K562 (cell line): ENCODE results near the gene GOPC. TPM values are rescaled to one million over a fixed set of nuclear protein-coding genes. Genes with fewer than 3 reads are reported as not detected.
A peak's percentile ranks its signal among the peaks of the same experiment; 100 is the strongest.

Experiments
- ATAC-seq: fragments of 200-7000 bp; cut with Tn5 transposase; 3 replicates; pipeline ENCODE4 v1.9.1; 2020; ENCODE audit warnings: moderate library complexity
- BruUV-seq: library from RNA; stranded (reverse); fragments of 400-500 nt; replicated peaks from 2 replicates; lab custom pipeline; 2021; lab: Mats Ljungman, UMichigan
- CTCF ChIA-PET: fragments of 300-600 bp; formaldehyde crosslinking; extraction: SDS; loops from one replicate; lab custom pipeline; 2021; ENCODE audit warnings: low intra/inter-chr PET ratio; lab: Yijun Ruan, JAX
- POLR2A ChIA-PET: fragments of 300-600, 350-650 bp; sonication (Branson Sonifier 250); formaldehyde crosslinking; extraction: SDS; loops from one replicate; lab custom pipeline; 2021; ENCODE audit warnings: antibody characterized with exemption, inconsistent platforms; lab: Yijun Ruan, JAX
- DNase-seq, 4 experiments: peaks; one replicate each; pipeline versions ENCODE4 v3.0.0 to v3.0.0-alpha.2; 2011 to 2018; ENCODE audit warnings: low spot score in 3 of 4, mixed read lengths in 3 of 4; ENCODE audit errors: extremely low read depth in 1 of 4
- FAIRE-seq: peaks from 2 replicates; lab custom pipeline; 2011; peaks lifted over from hg19 to GRCh38; lab: Jason Lieb, UNC
- H2AFZ ChIP-seq: 2 replicates; pipeline ENCODE4 v1.6.0; 2011; ENCODE audit warnings: low read depth, low read length, control low read depth, inconsistent platforms
- H3K27ac ChIP-seq: fragments of 200-600 bp; 3 replicates; pipeline ENCODE4 v1.8.0; 2011; ENCODE audit warnings: low read depth, mild to moderate bottlenecking, control low read depth, inconsistent platforms, low read length, moderate library complexity, mixed read lengths; ENCODE audit errors: extremely low read depth
- H3K27me3 ChIP-seq, 2 experiments: fragments of 300-600 bp in 1 of 2; 2 replicates in 1 of 2; 3 replicates in 1 of 2; pipeline versions ENCODE4 v1.6.0 to v1.8.0; 2011; ENCODE audit warnings: inconsistent platforms in 2 of 2, low read length in 2 of 2, mild to moderate bottlenecking in 1 of 2, mixed read lengths in 1 of 2, moderate library complexity in 1 of 2; ENCODE audit not compliant: control insufficient read depth in 2 of 2, insufficient read depth in 2 of 2
- H3K36me3 ChIP-seq: fragments of 300-600 bp; 3 replicates; pipeline ENCODE4 v1.8.0; 2011; ENCODE audit warnings: mild to moderate bottlenecking, low read length, inconsistent platforms; ENCODE audit not compliant: control insufficient read depth, insufficient read depth
- H3K4me1 ChIP-seq, 2 experiments: fragments of 200-600 bp in 1 of 2; replicated peaks in 1 of 2; 2 replicates in 1 of 2; 3 replicates in 1 of 2; pipeline versions ENCODE4 v1.5.1 to v1.8.0; 2011; ENCODE audit warnings: inconsistent platforms in 2 of 2, low read length in 2 of 2, mild to moderate bottlenecking in 1 of 2, mixed read lengths in 1 of 2, moderate library complexity in 1 of 2; ENCODE audit not compliant: control insufficient read depth in 2 of 2, insufficient read depth in 2 of 2
- H3K4me2 ChIP-seq: 2 replicates; pipeline ENCODE4 v1.6.1; 2011; ENCODE audit warnings: low read length, control low read depth, inconsistent platforms, mixed read lengths; ENCODE audit not compliant: insufficient read depth
- H3K4me3 ChIP-seq: fragments of 200-600 bp; sonication (generic), shearing (Covaris generic); 2 replicates; pipeline ENCODE4 v1.5.1; 2016; ENCODE audit warnings: control low read depth, inconsistent platforms
- H3K79me2 ChIP-seq: fragments of 200-600 bp; 3 replicates; pipeline ENCODE4 v1.8.0; 2011; ENCODE audit warnings: low read length, inconsistent platforms; ENCODE audit not compliant: control insufficient read depth, insufficient read depth
- H3K9ac ChIP-seq, 2 experiments: 2 replicates each; pipeline versions ENCODE4 v1.6.0 to v1.6.1; 2011; ENCODE audit warnings: low read depth in 2 of 2, low read length in 2 of 2, control low read depth in 1 of 2, inconsistent platforms in 1 of 2, mild to moderate bottlenecking in 1 of 2, mixed read lengths in 1 of 2; ENCODE audit not compliant: insufficient read depth in 1 of 2
- H3K9me1 ChIP-seq: one replicate; pipeline ENCODE4 v1.6.0; 2011; ENCODE audit warnings: inconsistent platforms, mild to moderate bottlenecking, low read length, moderate library complexity; ENCODE audit not compliant: control insufficient read depth, insufficient read depth
- H3K9me3 ChIP-seq: replicated peaks from 2 replicates; pipeline ENCODE4 v1.5.1; 2011; ENCODE audit warnings: low read depth, low read length, inconsistent platforms; ENCODE audit not compliant: control insufficient read depth, insufficient read depth
- H4K20me1 ChIP-seq: replicated peaks from 2 replicates; pipeline ENCODE4 v1.6.1; 2011; ENCODE audit warnings: low read length, inconsistent platforms, mixed read lengths; ENCODE audit not compliant: control insufficient read depth, insufficient read depth
- CREB1 ChIP-seq, 2 experiments: sonication (generic) in 1 of 2; formaldehyde crosslinking in 1 of 2; IDR thresholded peaks; 2 replicates each; pipeline versions ENCODE4 v1.6.1 to v1.8.0; 2012 to 2022; ENCODE audit warnings: inconsistent platforms in 1 of 2, mild to moderate bottlenecking in 1 of 2, missing genetic modification reagents in 1 of 2, moderate library complexity in 1 of 2
- ETV5 ChIP-seq: sonication (generic); formaldehyde crosslinking; IDR thresholded peaks from 2 replicates; pipeline ENCODE4 v1.4.0; 2020; ENCODE audit warnings: low read depth, mild to moderate bottlenecking, missing genetic modification reagents
- FUS ChIP-seq: fragments of 200-400 bp; formaldehyde crosslinking; optimal IDR thresholded peaks from 2 replicates; pipeline ENCODE3; 2017; ENCODE audit warnings: low read depth, low read length
- GABPB1 ChIP-seq: sonication (generic); formaldehyde crosslinking; IDR thresholded peaks from 2 replicates; pipeline ENCODE4 v1.8.0; 2022; ENCODE audit warnings: mild to moderate bottlenecking, missing genetic modification reagents
- HCFC1 ChIP-seq: IDR thresholded peaks from 2 replicates; pipeline ENCODE4 v1.6.1; 2012; ENCODE audit warnings: low read depth, low read length, improper control_type of control experiment
- HDAC8 ChIP-seq: fragments of 450-650 bp; IDR thresholded peaks from 2 replicates; pipeline ENCODE4 v1.6.1; 2016; ENCODE audit warnings: mild to moderate bottlenecking, missing genetic modification characterization, moderate library complexity, missing compliant biosample characterization
- HNRNPK ChIP-seq: fragments of 200-400 bp; formaldehyde crosslinking; IDR thresholded peaks from one replicate; pipeline ENCODE4 v1.6.1; 2018; ENCODE audit warnings: mild to moderate bottlenecking, low read depth, low read length; ENCODE audit not compliant: poor library complexity, severe bottlenecking
- PKNOX1 ChIP-seq: fragments of 450-650 bp; IDR thresholded peaks from 2 replicates; pipeline ENCODE4 v1.6.1; 2016
- RHOXF2B ChIP-seq: fragments of 250-450 bp; sonication (Bioruptor Pico); conservative IDR thresholded peaks from 2 replicates; pipeline ENCODE4 v1.5.1; 2021
- SIN3B ChIP-seq: fragments of 450-650 bp; IDR thresholded peaks from 2 replicates; pipeline ENCODE4 v1.6.1; 2017; ENCODE audit warnings: low read depth, mild to moderate bottlenecking, moderate library complexity
- TAF9B ChIP-seq: fragments of 450-650 bp; IDR thresholded peaks from 2 replicates; pipeline ENCODE4 v1.6.1; 2018; ENCODE audit warnings: mild to moderate bottlenecking; ENCODE audit not compliant: partially characterized antibody
- TCF7 ChIP-seq: sonication (generic); IDR thresholded peaks from 2 replicates; pipeline ENCODE4 v1.6.1; 2016; ENCODE audit warnings: antibody characterized with exemption, borderline replicate concordance
- ZNF449 ChIP-seq: fragments of 250-450 bp; sonication (Bioruptor Pico); IDR thresholded peaks from 2 replicates; pipeline ENCODE4 v1.8.0; 2022; ENCODE audit warnings: moderate library complexity, mild to moderate bottlenecking, inconsistent platforms
- whole genome bisulfite sequencing: fragments of 100-300 bp; shearing (Covaris generic); methylation state at CpG from one replicate; pipeline ENCODE4 v1.1.6; 2016; ENCODE audit warnings: low coverage, mixed read lengths; ENCODE audit not compliant: insufficient coverage; ENCODE audit errors: missing lambda C conversion rate; 5-methylcytosine and 5-hydroxymethylcytosine counted together
- in situ Hi-C: fragments of 300-500 bp; cut with MboI; formaldehyde crosslinking; loops from 4 replicates; pipeline ENCODE4 v1.15.0; 2018; ENCODE audit warnings: inconsistent platforms, mixed read lengths
- intact Hi-C: fragments of 100-400 bp; cut with micrococcal nuclease; formaldehyde crosslinking; loops from 2 replicates; pipeline ENCODE4 v1.14.2; 2022
- polyA plus RNA-seq, 8 experiments: library from polyadenylated mRNA; depleted of rRNA in 4 of 8; stranded (reverse) in 5 of 8; unstranded in 3 of 8; fragments of >200 nt; fragmentation: Nextera tagmentation in 2 of 8; fragmentation: Illumina TruSeq in 1 of 8; extraction: Ambion mirVana in 2 of 8; extraction: Trizol in 1 of 8; gene quantifications; 2 replicates each; pipeline versions ENCODE4 v1.2.1 to v1.2.3, GENCODE V29; 2011 to 2014; ENCODE audit warnings: inconsistent platforms in 1 of 8, missing spikeins in 1 of 8
- total RNA-seq, 7 experiments: library from RNA; depleted of rRNA in 6 of 7; stranded (reverse); fragments of >200 nt in 6 of 7; fragmentation: Illumina TruSeq in 2 of 7; extraction: Trizol in 2 of 7; gene quantifications; 2 replicates each; pipeline versions ENCODE4 v1.2.1 to v1.2.3, GENCODE V29; 2011 to 2021; ENCODE audit warnings: low replicate concordance in 1 of 7
- TF ChIP-seq, protein P1 (sequence below): fragments of 450-650 bp; formaldehyde crosslinking; IDR thresholded peaks from 2 replicates; pipeline ENCODE4 v1.4.0; 2022; ENCODE audit warnings: missing genetic modification characterization

Gene GOPC
- total and polyA plus RNA-seq, 9 of the 15 experiments (the other 6 are each of a cell fraction or from before 2014, with no cell fraction given), result 10.0 to 32.2 (median 25.6) TPM

- no peak for TF ChIP-seq RHOXF2B (CRISPR knock-in tag)
- no peak for TF ChIP-seq HCFC1
- TF ChIP-seq TAF9B, result no peak
- TF ChIP-seq CREB1 (IDR thresholded peaks at IDR 0.05), result no peak
- TF ChIP-seq CREB1 (CRISPR knock-in tag; IDR thresholded peaks at IDR 0.05), result no peak
- no peak for TF ChIP-seq SIN3B
- no peak for TF ChIP-seq FUS
- no peak for TF ChIP-seq HNRNPK
- no peak for TF ChIP-seq PKNOX1
- no peak for TF ChIP-seq HDAC8
- TF ChIP-seq ETV5 (CRISPR knock-in tag), result no peak
- no peak for TF ChIP-seq TCF7
- no peak for TF ChIP-seq GABPB1 (CRISPR knock-in tag)
- no peak for TF ChIP-seq ZNF449 (CRISPR knock-in tag)
- TF ChIP-seq, protein P1, sequence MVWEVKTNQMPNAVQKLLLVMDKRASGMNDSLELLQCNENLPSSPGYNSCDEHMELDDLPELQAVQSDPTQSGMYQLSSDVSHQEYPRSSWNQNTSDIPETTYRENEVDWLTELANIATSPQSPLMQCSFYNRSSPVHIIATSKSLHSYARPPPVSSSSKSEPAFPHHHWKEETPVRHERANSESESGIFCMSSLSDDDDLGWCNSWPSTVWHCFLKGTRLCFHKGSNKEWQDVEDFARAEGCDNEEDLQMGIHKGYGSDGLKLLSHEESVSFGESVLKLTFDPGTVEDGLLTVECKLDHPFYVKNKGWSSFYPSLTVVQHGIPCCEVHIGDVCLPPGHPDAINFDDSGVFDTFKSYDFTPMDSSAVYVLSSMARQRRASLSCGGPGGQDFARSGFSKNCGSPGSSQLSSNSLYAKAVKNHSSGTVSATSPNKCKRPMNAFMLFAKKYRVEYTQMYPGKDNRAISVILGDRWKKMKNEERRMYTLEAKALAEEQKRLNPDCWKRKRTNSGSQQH (CRISPR knock-in tag), result no peak
- POLR2A ChIA-PET, result interaction anchor here (1.0 kb wide), 1 partner anchor 52 kb away, joined by 3 read pairs; the partner anchor contains the start of gene GOPC
- peak; percentile 43; the same call in 2 of the 3 replicates for ATAC-seq
- in situ Hi-C loops, result loop anchor here (5.0 to 10.0 kb wide), 2 partner anchors 68 to 96 kb away; partner anchors contain the start of gene DCBLD1
- H3K9me1 ChIP-seq, result no peaks in the 10 kb centered on the region
- CTCF ChIA-PET, result no interaction called here
- 15% methylated on average over 2 of the region's 2 CpGs for WGBS
- H3K27me3 ChIP-seq, result no peaks in the 10 kb centered on the region
- no peak overlapping the region for H3K27ac ChIP-seq
- no peak for FAIRE-seq
- no TSS peak for BruUV-seq
- peaks cover 10% of the 10 kb centered on the region; the same call in 2 of the 3 replicates for H3K36me3 ChIP-seq
- no peak overlapping the region for H3K4me2 ChIP-seq
- H3K4me1 ChIP-seq, result peaks cover 0 to 14% of the 10 kb centered on the region in 2 experiments; a peak in 2 of 5 replicates
- H3K9me3 ChIP-seq, result no peaks in the 10 kb centered on the region
- no peak overlapping the region for H3K4me3 ChIP-seq
- DNase-seq, result no peak
- intact Hi-C loops, result loop anchor here (5.0 kb wide), 1 partner anchor 578 kb away; no protein-coding TSS in a partner anchor
- no peaks in the 10 kb centered on the region for H4K20me1 ChIP-seq
- H3K79me2 ChIP-seq, result no peaks in the 10 kb centered on the region
- no peak overlapping the region for H3K9ac ChIP-seq
- no peak overlapping the region for H2AFZ ChIP-seq
Observed at GRCh38 chr6:117550618-117551242, 51.6 kb downstream of the GOPC start.
